GM23338 (cell line): ENCODE results near the gene SRRT. TPM values are rescaled to one million over a fixed set of nuclear protein-coding genes. Genes with fewer than 3 reads are reported as not detected.

ENCODE experiments used
- ATAC-seq: fragments of 200-7000 bp; cut with Tn5 transposase; 3 replicates; pipeline ENCODE4 v1.9.1; 2020
- DNase-seq: peaks from one replicate; pipeline ENCODE4 v3.0.0-alpha.2; 2015; ENCODE audit warnings: low spot score
- H2AFZ ChIP-seq: fragments of 200-600 bp; sonication (generic); 2 replicates; pipeline ENCODE4 v1.8.0; 2016; ENCODE audit warnings: antibody characterized with exemption, mild to moderate bottlenecking, moderate library complexity
- H3F3A ChIP-seq: fragments of 200-600 bp; sonication (generic); replicated peaks from 2 replicates; pipeline ENCODE4 v1.8.0; 2017; ENCODE audit warnings: antibody characterized with exemption, mixed run types, low read depth
- H3K27ac ChIP-seq: fragments of 200-600 bp; sonication (generic); 2 replicates; pipeline ENCODE4 v1.6.1; 2016; ENCODE audit warnings: low read depth
- H3K27me3 ChIP-seq: fragments of 200-600 bp; sonication (generic); 2 replicates; pipeline ENCODE4 v1.8.0; 2016; ENCODE audit warnings: mild to moderate bottlenecking, mixed run types, moderate library complexity; ENCODE audit not compliant: insufficient read depth
- H3K36me3 ChIP-seq: fragments of 200-600 bp; sonication (generic); 2 replicates; pipeline ENCODE4 v1.8.0; 2016; ENCODE audit warnings: mild to moderate bottlenecking; ENCODE audit not compliant: insufficient read depth
- H3K4me1 ChIP-seq: fragments of 200-600 bp; sonication (generic); 2 replicates; pipeline ENCODE4 v1.8.0; 2016; ENCODE audit warnings: mild to moderate bottlenecking, moderate library complexity; ENCODE audit not compliant: insufficient read depth
- H3K4me2 ChIP-seq: fragments of 200-600 bp; sonication (generic); 2 replicates; pipeline ENCODE4 v1.7.1; 2017; ENCODE audit warnings: mixed run types
- H3K4me3 ChIP-seq: fragments of 200-600 bp; sonication (generic); 2 replicates; pipeline ENCODE4 v1.6.1; 2016; ENCODE audit warnings: mixed run types
- H3K79me2 ChIP-seq: fragments of 200-600 bp; sonication (generic); replicated peaks from 2 replicates; pipeline ENCODE4 v1.8.0; 2017; ENCODE audit warnings: mild to moderate bottlenecking; ENCODE audit not compliant: insufficient read depth
- H3K9me2 ChIP-seq: fragments of 200-600 bp; sonication (generic); 2 replicates; pipeline ENCODE4 v1.8.0; 2017; ENCODE audit not compliant: insufficient read depth
- H4K20me1 ChIP-seq: fragments of 200-600 bp; sonication (generic); replicated peaks from 2 replicates; pipeline ENCODE4 v1.8.0; 2017; ENCODE audit warnings: mild to moderate bottlenecking; ENCODE audit not compliant: insufficient read depth
- H3K27ac Mint-ChIP-seq: 2 replicates; pipeline ENCODE4 v1.8.0; 2020; ENCODE audit warnings: inconsistent platforms, mild to moderate bottlenecking, moderate library complexity, mixed read lengths
- H3K27me3 Mint-ChIP-seq: 3 replicates; pipeline ENCODE4 v1.8.0; 2022; ENCODE audit warnings: low read depth, mild to moderate bottlenecking, moderate library complexity, mixed read lengths, inconsistent platforms; ENCODE audit not compliant: insufficient read depth, poor library complexity
- H3K36me3 Mint-ChIP-seq: 3 replicates; pipeline ENCODE4 v1.8.0; 2021; ENCODE audit warnings: low read depth, mild to moderate bottlenecking, inconsistent platforms, moderate library complexity, mixed read lengths
- H3K4me1 Mint-ChIP-seq: 3 replicates; pipeline ENCODE4 v1.8.0; 2020; ENCODE audit warnings: mild to moderate bottlenecking, inconsistent platforms, mixed read lengths
- H3K4me3 Mint-ChIP-seq: 3 replicates; pipeline ENCODE4 v1.8.0; 2021; ENCODE audit warnings: moderate library complexity, mild to moderate bottlenecking, inconsistent platforms, mixed read lengths
- H3K9me3 Mint-ChIP-seq: 3 replicates; pipeline ENCODE4 v1.8.0; 2020; ENCODE audit warnings: moderate library complexity, mild to moderate bottlenecking, inconsistent platforms, mixed read lengths
- CREB1 ChIP-seq: fragments of 250-450 bp; sonication (Bioruptor Pico); IDR thresholded peaks from 2 replicates; pipeline ENCODE4 v1.5.0; 2020; ENCODE audit warnings: low read depth, mild to moderate bottlenecking, moderate library complexity
- EZH2 ChIP-seq: fragments of 200-600 bp; sonication (generic); IDR thresholded peaks from one replicate; pipeline ENCODE4 v1.8.0; 2017; ENCODE audit warnings: antibody characterized with exemption, mild to moderate bottlenecking, low read depth; ENCODE audit not compliant: unreplicated experiment
- EZH2phosphoT487 ChIP-seq: fragments of 200-600 bp; sonication (generic); IDR thresholded peaks from one replicate; pipeline ENCODE4 v1.8.1; 2018; ENCODE audit warnings: antibody characterized with exemption; ENCODE audit not compliant: unreplicated experiment
- JUNB ChIP-seq: IDR thresholded peaks from one replicate; pipeline ENCODE4 v1.6.1; 2016; ENCODE audit warnings: antibody characterized with exemption; ENCODE audit not compliant: unreplicated experiment
- NANOG ChIP-seq: IDR thresholded peaks from 2 replicates; pipeline ENCODE4 v1.6.1; 2016; ENCODE audit warnings: antibody characterized with exemption, borderline replicate concordance
- POLR2AphosphoS5 ChIP-seq: IDR thresholded peaks from 2 replicates; pipeline ENCODE4 v1.6.1; 2016; ENCODE audit warnings: antibody characterized with exemption, low read depth
- STAT1 ChIP-seq: IDR thresholded peaks from one replicate; pipeline ENCODE4 v1.6.1; 2016; ENCODE audit warnings: antibody characterized with exemption; ENCODE audit not compliant: unreplicated experiment
- ZNF114 ChIP-seq: fragments of 250-450 bp; sonication (Bioruptor Pico); IDR thresholded peaks from 2 replicates; pipeline ENCODE4 v1.5.0; 2020; ENCODE audit warnings: mild to moderate bottlenecking, moderate library complexity
- ZNF331 ChIP-seq: fragments of 250-450 bp; sonication (Bioruptor Pico); IDR thresholded peaks from 2 replicates; pipeline ENCODE4 v1.5.0; 2020; ENCODE audit warnings: low read depth, mild to moderate bottlenecking, moderate library complexity
- polyA plus RNA-seq: library from polyadenylated mRNA; unstranded; fragments of >200 nt; fragmentation: Nextera tagmentation; extraction: Ambion mirVana; gene quantifications from 2 replicates; pipeline ENCODE4 v1.2.1, GENCODE V29; 2016
- total RNA-seq: library from RNA; depleted of rRNA; stranded (reverse); fragments of >200 nt; shearing (Covaris generic); gene quantifications from 2 replicates; pipeline ENCODE4 v1.2.3, GENCODE V29; 2014
- TF ChIP-seq, protein P1 (sequence below): IDR thresholded peaks from 2 replicates; pipeline ENCODE4 v1.6.1; 2016; ENCODE audit warnings: antibody characterized with exemption
- TF ChIP-seq, protein P2 (sequence below): fragments of 250-450 bp; sonication (Bioruptor Pico); IDR thresholded peaks from 2 replicates; pipeline ENCODE4 v1.5.0; 2020; ENCODE audit warnings: mild to moderate bottlenecking, moderate library complexity
- TF ChIP-seq, protein P3 (sequence below), 2 experiments: fragments of 200-600 bp in 1 of 2; sonication (generic) in 1 of 2; conservative IDR thresholded peaks; 2 replicates each; pipeline versions ENCODE4 v1.5.1 to v1.6.1; 2016 to 2017; ENCODE audit warnings: antibody characterized with exemption in 2 of 2, low read depth in 2 of 2, mild to moderate bottlenecking in 2 of 2, moderate library complexity in 1 of 2
- TF ChIP-seq, protein P4 (sequence below): IDR thresholded peaks from one replicate; pipeline ENCODE4 v1.6.1; 2018; ENCODE audit warnings: antibody characterized with exemption; ENCODE audit not compliant: unreplicated experiment

Gene SRRT
- total and polyA plus RNA-seq, 2 experiments from 2014 or later: 113 to 140 TPM

DNA sequence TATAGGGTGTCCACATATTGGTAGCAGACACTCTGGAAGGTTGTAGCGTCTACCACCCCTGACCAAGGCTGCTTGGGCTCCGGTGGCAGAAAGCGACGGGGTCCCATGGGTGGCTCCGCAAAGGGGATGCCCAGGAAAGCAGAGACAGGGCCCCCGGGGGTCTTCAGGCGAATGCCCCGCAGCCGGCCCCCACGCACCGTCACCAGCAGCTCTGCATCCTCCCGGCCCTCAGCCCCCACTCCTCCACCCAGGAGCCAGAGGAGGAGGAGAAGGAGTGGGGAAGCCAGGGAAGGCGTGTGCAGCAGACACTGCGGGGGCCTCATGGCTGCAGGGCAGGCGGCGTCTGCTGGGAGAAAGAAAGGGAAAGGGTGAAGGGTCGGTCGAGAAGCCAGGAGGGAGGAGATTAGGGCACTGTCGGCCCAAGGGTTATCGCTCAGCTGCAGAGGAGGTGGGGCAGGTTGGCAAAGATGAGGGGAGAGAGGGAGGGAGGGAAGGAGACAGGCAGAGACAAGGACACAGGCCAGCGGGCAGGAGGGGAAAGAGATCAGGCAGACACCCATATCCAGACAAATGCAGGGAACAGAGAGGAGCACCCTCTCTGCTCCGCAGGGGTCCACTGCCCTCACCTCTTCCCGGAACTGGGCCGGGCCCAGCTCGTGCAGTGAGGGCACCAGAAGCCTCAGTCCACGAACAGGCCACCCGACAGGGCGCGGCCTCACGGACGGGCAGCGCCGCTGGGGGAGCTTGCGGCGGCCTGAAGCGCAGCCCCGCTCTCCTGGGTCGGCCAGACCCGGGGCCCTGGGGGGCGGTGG lies 19.2 kb downstream of the SRRT start:
- peak overlapping the region; percentile 73 for H3K4me3 ChIP-seq
- peak; percentile 34 for DNase-seq
- Mint-ChIP-seq H3K4me1 (peaks cover 23% of the 10 kb centered on the region), H3K9me3 (peaks cover 4% of the 10 kb centered on the region; the same call in 2 of the 3 replicates), H3K4me3 (peak overlapping the region; percentile 37; the same call in 2 of the 3 replicates), H3K27ac (no peak overlapping the region), H3K27me3 (peaks cover 42% of the 10 kb centered on the region), H3K36me3 (no peaks in the 10 kb centered on the region; the same call in 2 of the 3 replicates)
- no peaks in the 10 kb centered on the region for H3K36me3 ChIP-seq
- H3K27ac ChIP-seq: no peak overlapping the region
- peaks cover 1% of the 10 kb centered on the region for H3K79me2 ChIP-seq
- H4K20me1 ChIP-seq: no peaks in the 10 kb centered on the region
- 0 out of 2 replicates have a peak overlapping the region, but pooled peaks have one; percentile 23 for H2AFZ ChIP-seq
- no peaks in the 10 kb centered on the region for H3K9me2 ChIP-seq
- H3F3A ChIP-seq: peaks cover 11% of the 10 kb centered on the region; the same call in 1 of the 2 replicates
- peaks cover 8% of the 10 kb centered on the region; the same call in 1 of the 2 replicates for H3K4me1 ChIP-seq
- H3K4me2 ChIP-seq: peak overlapping the region; percentile 96
- H3K27me3 ChIP-seq: peaks cover 35% of the 10 kb centered on the region
- ATAC-seq: no peak; the same call in 2 of the 3 replicates
- TF ChIP-seq NANOG (no peak), CREB1 (no peak), STAT1 (no peak), ZNF331 (CRISPR knock-in tag) (no peak), POLR2AphosphoS5 (no peak), ZNF114 (CRISPR knock-in tag) (no peak), EZH2phosphoT487 (no peak), EZH2 (no peak), JUNB (no peak)
- TF ChIP-seq, protein P1, sequence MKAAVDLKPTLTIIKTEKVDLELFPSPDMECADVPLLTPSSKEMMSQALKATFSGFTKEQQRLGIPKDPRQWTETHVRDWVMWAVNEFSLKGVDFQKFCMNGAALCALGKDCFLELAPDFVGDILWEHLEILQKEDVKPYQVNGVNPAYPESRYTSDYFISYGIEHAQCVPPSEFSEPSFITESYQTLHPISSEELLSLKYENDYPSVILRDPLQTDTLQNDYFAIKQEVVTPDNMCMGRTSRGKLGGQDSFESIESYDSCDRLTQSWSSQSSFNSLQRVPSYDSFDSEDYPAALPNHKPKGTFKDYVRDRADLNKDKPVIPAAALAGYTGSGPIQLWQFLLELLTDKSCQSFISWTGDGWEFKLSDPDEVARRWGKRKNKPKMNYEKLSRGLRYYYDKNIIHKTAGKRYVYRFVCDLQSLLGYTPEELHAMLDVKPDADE: no peak
- TF ChIP-seq, protein P2, sequence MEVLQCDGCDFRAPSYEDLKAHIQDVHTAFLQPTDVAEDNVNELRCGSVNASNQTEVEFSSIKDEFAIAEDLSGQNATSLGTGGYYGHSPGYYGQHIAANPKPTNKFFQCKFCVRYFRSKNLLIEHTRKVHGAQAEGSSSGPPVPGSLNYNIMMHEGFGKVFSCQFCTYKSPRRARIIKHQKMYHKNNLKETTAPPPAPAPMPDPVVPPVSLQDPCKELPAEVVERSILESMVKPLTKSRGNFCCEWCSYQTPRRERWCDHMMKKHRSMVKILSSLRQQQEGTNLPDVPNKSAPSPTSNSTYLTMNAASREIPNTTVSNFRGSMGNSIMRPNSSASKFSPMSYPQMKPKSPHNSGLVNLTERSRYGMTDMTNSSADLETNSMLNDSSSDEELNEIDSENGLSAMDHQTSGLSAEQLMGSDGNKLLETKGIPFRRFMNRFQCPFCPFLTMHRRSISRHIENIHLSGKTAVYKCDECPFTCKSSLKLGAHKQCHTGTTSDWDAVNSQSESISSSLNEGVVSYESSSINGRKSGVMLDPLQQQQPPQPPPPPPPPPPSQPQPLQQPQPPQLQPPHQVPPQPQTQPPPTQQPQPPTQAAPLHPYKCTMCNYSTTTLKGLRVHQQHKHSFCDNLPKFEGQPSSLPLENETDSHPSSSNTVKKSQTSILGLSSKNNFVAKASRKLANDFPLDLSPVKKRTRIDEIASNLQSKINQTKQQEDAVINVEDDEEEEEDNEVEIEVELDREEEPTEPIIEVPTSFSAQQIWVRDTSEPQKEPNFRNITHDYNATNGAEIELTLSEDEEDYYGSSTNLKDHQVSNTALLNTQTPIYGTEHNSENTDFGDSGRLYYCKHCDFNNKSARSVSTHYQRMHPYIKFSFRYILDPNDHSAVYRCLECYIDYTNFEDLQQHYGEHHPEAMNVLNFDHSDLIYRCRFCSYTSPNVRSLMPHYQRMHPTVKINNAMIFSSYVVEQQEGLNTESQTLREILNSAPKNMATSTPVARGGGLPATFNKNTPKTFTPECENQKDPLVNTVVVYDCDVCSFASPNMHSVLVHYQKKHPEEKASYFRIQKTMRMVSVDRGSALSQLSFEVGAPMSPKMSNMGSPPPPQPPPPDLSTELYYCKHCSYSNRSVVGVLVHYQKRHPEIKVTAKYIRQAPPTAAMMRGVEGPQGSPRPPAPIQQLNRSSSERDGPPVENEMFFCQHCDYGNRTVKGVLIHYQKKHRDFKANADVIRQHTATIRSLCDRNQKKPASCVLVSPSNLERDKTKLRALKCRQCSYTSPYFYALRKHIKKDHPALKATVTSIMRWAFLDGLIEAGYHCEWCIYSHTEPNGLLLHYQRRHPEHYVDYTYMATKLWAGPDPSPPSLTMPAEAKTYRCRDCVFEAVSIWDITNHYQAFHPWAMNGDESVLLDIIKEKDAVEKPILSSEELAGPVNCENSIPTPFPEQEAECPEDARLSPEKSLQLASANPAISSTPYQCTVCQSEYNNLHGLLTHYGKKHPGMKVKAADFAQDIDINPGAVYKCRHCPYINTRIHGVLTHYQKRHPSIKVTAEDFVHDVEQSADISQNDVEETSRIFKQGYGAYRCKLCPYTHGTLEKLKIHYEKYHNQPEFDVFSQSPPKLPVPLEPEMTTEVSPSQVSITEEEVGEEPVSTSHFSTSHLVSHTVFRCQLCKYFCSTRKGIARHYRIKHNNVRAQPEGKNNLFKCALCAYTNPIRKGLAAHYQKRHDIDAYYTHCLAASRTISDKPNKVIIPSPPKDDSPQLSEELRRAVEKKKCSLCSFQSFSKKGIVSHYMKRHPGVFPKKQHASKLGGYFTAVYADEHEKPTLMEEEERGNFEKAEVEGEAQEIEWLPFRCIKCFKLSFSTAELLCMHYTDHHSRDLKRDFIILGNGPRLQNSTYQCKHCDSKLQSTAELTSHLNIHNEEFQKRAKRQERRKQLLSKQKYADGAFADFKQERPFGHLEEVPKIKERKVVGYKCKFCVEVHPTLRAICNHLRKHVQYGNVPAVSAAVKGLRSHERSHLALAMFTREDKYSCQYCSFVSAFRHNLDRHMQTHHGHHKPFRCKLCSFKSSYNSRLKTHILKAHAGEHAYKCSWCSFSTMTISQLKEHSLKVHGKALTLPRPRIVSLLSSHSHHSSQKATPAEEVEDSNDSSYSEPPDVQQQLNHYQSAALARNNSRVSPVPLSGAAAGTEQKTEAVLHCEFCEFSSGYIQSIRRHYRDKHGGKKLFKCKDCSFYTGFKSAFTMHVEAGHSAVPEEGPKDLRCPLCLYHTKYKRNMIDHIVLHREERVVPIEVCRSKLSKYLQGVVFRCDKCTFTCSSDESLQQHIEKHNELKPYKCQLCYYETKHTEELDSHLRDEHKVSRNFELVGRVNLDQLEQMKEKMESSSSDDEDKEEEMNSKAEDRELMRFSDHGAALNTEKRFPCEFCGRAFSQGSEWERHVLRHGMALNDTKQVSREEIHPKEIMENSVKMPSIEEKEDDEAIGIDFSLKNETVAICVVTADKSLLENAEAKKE: no peak
- TF ChIP-seq, protein P3, sequence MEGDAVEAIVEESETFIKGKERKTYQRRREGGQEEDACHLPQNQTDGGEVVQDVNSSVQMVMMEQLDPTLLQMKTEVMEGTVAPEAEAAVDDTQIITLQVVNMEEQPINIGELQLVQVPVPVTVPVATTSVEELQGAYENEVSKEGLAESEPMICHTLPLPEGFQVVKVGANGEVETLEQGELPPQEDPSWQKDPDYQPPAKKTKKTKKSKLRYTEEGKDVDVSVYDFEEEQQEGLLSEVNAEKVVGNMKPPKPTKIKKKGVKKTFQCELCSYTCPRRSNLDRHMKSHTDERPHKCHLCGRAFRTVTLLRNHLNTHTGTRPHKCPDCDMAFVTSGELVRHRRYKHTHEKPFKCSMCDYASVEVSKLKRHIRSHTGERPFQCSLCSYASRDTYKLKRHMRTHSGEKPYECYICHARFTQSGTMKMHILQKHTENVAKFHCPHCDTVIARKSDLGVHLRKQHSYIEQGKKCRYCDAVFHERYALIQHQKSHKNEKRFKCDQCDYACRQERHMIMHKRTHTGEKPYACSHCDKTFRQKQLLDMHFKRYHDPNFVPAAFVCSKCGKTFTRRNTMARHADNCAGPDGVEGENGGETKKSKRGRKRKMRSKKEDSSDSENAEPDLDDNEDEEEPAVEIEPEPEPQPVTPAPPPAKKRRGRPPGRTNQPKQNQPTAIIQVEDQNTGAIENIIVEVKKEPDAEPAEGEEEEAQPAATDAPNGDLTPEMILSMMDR (conservative IDR thresholded peaks at IDR 0.05; ENCODE audit: low read depth in 2 of 2): no peak
- TF ChIP-seq, protein P4, sequence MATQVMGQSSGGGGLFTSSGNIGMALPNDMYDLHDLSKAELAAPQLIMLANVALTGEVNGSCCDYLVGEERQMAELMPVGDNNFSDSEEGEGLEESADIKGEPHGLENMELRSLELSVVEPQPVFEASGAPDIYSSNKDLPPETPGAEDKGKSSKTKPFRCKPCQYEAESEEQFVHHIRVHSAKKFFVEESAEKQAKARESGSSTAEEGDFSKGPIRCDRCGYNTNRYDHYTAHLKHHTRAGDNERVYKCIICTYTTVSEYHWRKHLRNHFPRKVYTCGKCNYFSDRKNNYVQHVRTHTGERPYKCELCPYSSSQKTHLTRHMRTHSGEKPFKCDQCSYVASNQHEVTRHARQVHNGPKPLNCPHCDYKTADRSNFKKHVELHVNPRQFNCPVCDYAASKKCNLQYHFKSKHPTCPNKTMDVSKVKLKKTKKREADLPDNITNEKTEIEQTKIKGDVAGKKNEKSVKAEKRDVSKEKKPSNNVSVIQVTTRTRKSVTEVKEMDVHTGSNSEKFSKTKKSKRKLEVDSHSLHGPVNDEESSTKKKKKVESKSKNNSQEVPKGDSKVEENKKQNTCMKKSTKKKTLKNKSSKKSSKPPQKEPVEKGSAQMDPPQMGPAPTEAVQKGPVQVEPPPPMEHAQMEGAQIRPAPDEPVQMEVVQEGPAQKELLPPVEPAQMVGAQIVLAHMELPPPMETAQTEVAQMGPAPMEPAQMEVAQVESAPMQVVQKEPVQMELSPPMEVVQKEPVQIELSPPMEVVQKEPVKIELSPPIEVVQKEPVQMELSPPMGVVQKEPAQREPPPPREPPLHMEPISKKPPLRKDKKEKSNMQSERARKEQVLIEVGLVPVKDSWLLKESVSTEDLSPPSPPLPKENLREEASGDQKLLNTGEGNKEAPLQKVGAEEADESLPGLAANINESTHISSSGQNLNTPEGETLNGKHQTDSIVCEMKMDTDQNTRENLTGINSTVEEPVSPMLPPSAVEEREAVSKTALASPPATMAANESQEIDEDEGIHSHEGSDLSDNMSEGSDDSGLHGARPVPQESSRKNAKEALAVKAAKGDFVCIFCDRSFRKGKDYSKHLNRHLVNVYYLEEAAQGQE: no peak
